ENCODE data around the gene P2RY10. TPM values are rescaled to one million over a fixed set of nuclear protein-coding genes. Genes with fewer than 3 reads are reported as not detected.

The P2RY10 gene
- total RNA-seq, 1 experiment from 2014 or later = not detected

GRCh38 chrX:78946178-78946931 lies 1.2 kb downstream of the P2RY10 start:
- no peak overlapping the region for H4K91ac ChIP-seq (ENCODE audit: insufficient read length, low read depth, low read length)
- no peaks in the 10 kb centered on the region for H3K23me2 ChIP-seq (ENCODE audit: insufficient read length, low read depth, low read length, poor library complexity, severe bottlenecking)

More at GRCh38 chrX:78946178-78946931, 1.2 kb downstream of the P2RY10 start:
- H3T11ph ChIP-seq (ENCODE audit: low read length) = no peak overlapping the region
- TF ChIP-seq CTCF (conservative IDR thresholded peaks at IDR 0.05) = no peak
- H3K14ac ChIP-seq (ENCODE audit: insufficient read depth, low read length) = no peak overlapping the region
- no peak overlapping the region for H2BK20ac ChIP-seq (ENCODE audit: low read depth, low read length, poor library complexity, severe bottlenecking)
- H4K8ac ChIP-seq (replicated peaks; ENCODE audit: insufficient read length, low read depth, low read length) = no peak overlapping the region
- no peak overlapping the region for H2BK5ac ChIP-seq (ENCODE audit: insufficient read length, low read length)
- no peak overlapping the region for H3K27ac Mint-ChIP-seq
- no CpG with 5 or more reads among the region's 1 CpG for WGBS (ENCODE audit: extremely low coverage, insufficient read length, low lambda C conversion rate)
- H3K4me2 ChIP-seq (ENCODE audit: insufficient read depth, insufficient read length, low read length) = no peak overlapping the region
- H3K4me1 ChIP-seq (ENCODE audit: insufficient read depth, low read length) = no peaks in the 10 kb centered on the region
- H4K5ac ChIP-seq (ENCODE audit: insufficient read length, low read depth, low read length) = no peak overlapping the region
- H3K36me3 Mint-ChIP-seq (ENCODE audit: insufficient read depth in 1 of 3, low read depth in 3 of 3) = no peaks in the 10 kb centered on the region; a peak in 1 of 7 replicates
- no peak overlapping the region for H2BK12ac ChIP-seq (ENCODE audit: insufficient read length, low read depth, low read length)
- H3K18ac ChIP-seq (ENCODE audit: insufficient read length, low read depth, low read length) = no peak overlapping the region
- H3K56ac ChIP-seq (ENCODE audit: insufficient read length, low read depth, low read length) = no peak overlapping the region
- no peaks in the 10 kb centered on the region for H3K4me1 Mint-ChIP-seq
- H4K20me1 ChIP-seq (ENCODE audit: control insufficient read depth, insufficient read depth, insufficient read length) = no peaks in the 10 kb centered on the region
- no peak for DNase-seq
- no peak overlapping the region for H3K23ac ChIP-seq (ENCODE audit: insufficient read length, low read depth, low read length)
- no peaks in the 10 kb centered on the region; the same call in 1 of the 2 replicates for H3K27me3 Mint-ChIP-seq (ENCODE audit: low read depth)
- no peaks in the 10 kb centered on the region for H3K79me2 ChIP-seq (ENCODE audit: insufficient read depth, low read length)
- no peak overlapping the region for H2BK120ac ChIP-seq (ENCODE audit: low read depth, low read length, poor library complexity, severe bottlenecking)
- H3K9me3 Mint-ChIP-seq = peaks cover 65 to 66% of the 10 kb centered on the region in 2 experiments
- H3K9me3 ChIP-seq (ENCODE audit: control insufficient read depth, low read depth, low read length) = peaks cover 24% of the 10 kb centered on the region
- no peak overlapping the region for H3K9ac ChIP-seq (ENCODE audit: extremely low read depth, insufficient read length, low read length)
- H3K27ac ChIP-seq (ENCODE audit: insufficient read length, low read depth, low read length) = no peak overlapping the region
- no peak overlapping the region for H3K4ac ChIP-seq (ENCODE audit: low read depth, low read length)
- H2BK15ac ChIP-seq (ENCODE audit: low read depth, low read length) = no peak overlapping the region
- H3K79me1 ChIP-seq (ENCODE audit: insufficient read depth, low read depth, low read length, poor library complexity, severe bottlenecking) = no peaks in the 10 kb centered on the region
- no peak overlapping the region for H3K4me3 Mint-ChIP-seq
- H2AFZ ChIP-seq (ENCODE audit: low read length) = no peak overlapping the region
- H2AK5ac ChIP-seq (ENCODE audit: insufficient read length, low read length) = no peak overlapping the region
- no peaks in the 10 kb centered on the region for H3K27me3 ChIP-seq (ENCODE audit: insufficient read depth, low read length)

Data from H9 (cell line).